ENCODE data around the gene RBL2.

DNA sequence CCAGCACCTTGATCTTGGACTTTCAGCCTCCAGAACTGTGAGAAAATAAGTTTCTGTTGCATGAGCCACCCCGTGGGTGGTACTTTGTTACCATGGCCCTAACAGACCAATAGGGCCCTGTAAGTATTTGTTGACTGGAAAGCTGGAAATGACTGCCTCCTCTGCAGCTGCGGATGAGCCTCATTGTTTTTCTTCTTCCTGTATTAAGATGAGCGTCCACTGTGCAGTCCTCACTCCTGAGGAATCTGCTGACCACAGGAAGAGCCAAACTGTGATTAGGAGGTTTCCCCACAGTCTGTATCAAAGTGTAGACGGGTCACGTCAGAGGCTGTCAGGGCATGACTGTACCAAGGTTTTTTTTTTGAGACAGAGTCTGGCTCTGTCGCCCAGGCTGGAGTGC lies 81.0 kb downstream of the RBL2 start:
- TF ChIP-seq POLR2A (IDR thresholded peaks at IDR 0.05): no peak
- no peak for TF ChIP-seq POLR2AphosphoS5 (IDR thresholded peaks at IDR 0.05; ENCODE audit: insufficient read depth in 1 of 2, low read depth in 1 of 2)
- TF ChIP-seq, protein P1, sequence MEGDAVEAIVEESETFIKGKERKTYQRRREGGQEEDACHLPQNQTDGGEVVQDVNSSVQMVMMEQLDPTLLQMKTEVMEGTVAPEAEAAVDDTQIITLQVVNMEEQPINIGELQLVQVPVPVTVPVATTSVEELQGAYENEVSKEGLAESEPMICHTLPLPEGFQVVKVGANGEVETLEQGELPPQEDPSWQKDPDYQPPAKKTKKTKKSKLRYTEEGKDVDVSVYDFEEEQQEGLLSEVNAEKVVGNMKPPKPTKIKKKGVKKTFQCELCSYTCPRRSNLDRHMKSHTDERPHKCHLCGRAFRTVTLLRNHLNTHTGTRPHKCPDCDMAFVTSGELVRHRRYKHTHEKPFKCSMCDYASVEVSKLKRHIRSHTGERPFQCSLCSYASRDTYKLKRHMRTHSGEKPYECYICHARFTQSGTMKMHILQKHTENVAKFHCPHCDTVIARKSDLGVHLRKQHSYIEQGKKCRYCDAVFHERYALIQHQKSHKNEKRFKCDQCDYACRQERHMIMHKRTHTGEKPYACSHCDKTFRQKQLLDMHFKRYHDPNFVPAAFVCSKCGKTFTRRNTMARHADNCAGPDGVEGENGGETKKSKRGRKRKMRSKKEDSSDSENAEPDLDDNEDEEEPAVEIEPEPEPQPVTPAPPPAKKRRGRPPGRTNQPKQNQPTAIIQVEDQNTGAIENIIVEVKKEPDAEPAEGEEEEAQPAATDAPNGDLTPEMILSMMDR (IDR thresholded peaks at IDR 0.05): no peak
